ENCODE data around the gene BRD1.

- TF ChIP-seq CTCF (conservative IDR thresholded peaks at IDR 0.05; ENCODE audit: low read depth, low read length) = no peak
- no peak for TF ChIP-seq EZH2 (IDR thresholded peaks at IDR 0.05; ENCODE audit: low read length, unreplicated experiment)
Measured at GRCh38 chr22:49769691-49770546, 57.8 kb downstream of the BRD1 start.
